SK-N-SH (cell line): ENCODE measurements around the gene PAPPA2. TPM values are rescaled to one million over a fixed set of nuclear protein-coding genes. Genes with fewer than 3 reads are reported as not detected.

Experiments
- CTCF ChIA-PET: fragments of 300-600, 350-600 bp; formaldehyde crosslinking; extraction: SDS; loops from one replicate; lab custom pipeline; 2021; lab: Yijun Ruan, JAX
- POLR2A ChIA-PET: fragments of 350-600 bp; sonication (Branson Sonifier 250); formaldehyde crosslinking; extraction: SDS; loops from one replicate; lab custom pipeline; 2020; ENCODE audit warnings: antibody characterized with exemption, inconsistent platforms; lab: Yijun Ruan, JAX
- DNase-seq: peaks from one replicate; pipeline ENCODE4 v3.0.0; 2012
- H2AFZ ChIP-seq: fragments of 200-600 bp; sonication (generic); 2 replicates; pipeline ENCODE4 v1.8.1; 2016; ENCODE audit warnings: antibody characterized with exemption, mild to moderate bottlenecking, low read depth
- H3F3A ChIP-seq: fragments of 200-600 bp; sonication (generic); replicated peaks from 2 replicates; pipeline ENCODE3; 2016; ENCODE audit warnings: antibody characterized with exemption, mild to moderate bottlenecking; ENCODE audit not compliant: insufficient read depth
- H3K27ac ChIP-seq, 2 experiments: fragments of 200-500 bp in 1 of 2; fragments of 200-600 bp in 1 of 2; sonication (Bioruptor generic) in 1 of 2; sonication (generic), shearing (Covaris generic) in 1 of 2; 2 replicates each; pipeline versions ENCODE4 v1.5.1 to v1.6.1; 2014 to 2016; ENCODE audit warnings: low read depth in 2 of 2, inconsistent platforms in 1 of 2, low read length in 1 of 2, mild to moderate bottlenecking in 1 of 2, mixed read lengths in 1 of 2
- H3K27me3 ChIP-seq: fragments of 200-600 bp; sonication (generic), shearing (Covaris generic); 2 replicates; pipeline ENCODE4 v1.6.1; 2016; ENCODE audit warnings: mixed run types; ENCODE audit not compliant: insufficient read depth
- H3K36me3 ChIP-seq, 2 experiments: fragments of 200-500 bp in 1 of 2; fragments of 200-600 bp in 1 of 2; sonication (Bioruptor generic) in 1 of 2; sonication (generic) in 1 of 2; replicated peaks in 1 of 2; 2 replicates each; pipeline versions ENCODE3 to v1.5.1; 2014 to 2016; ENCODE audit warnings: low read length in 1 of 2, mild to moderate bottlenecking in 1 of 2; ENCODE audit not compliant: insufficient read depth in 2 of 2, control insufficient read depth in 1 of 2
- H3K4me1 ChIP-seq, 2 experiments: fragments of 200-500 bp in 1 of 2; fragments of 200-600 bp in 1 of 2; sonication (Bioruptor generic) in 1 of 2; sonication (generic), shearing (Covaris generic) in 1 of 2; 2 replicates each; pipeline versions ENCODE4 v1.5.1 to v1.6.1; 2014 to 2016; ENCODE audit warnings: low read depth in 1 of 2, low read length in 1 of 2, mixed run types in 1 of 2; ENCODE audit not compliant: insufficient read depth in 2 of 2, control insufficient read depth in 1 of 2
- H3K4me2 ChIP-seq: fragments of 200-600 bp; sonication (generic), shearing (Covaris generic); 2 replicates; pipeline ENCODE4 v1.6.1; 2017; ENCODE audit warnings: mixed run types
- H3K4me3 ChIP-seq, 2 experiments: fragments of 200-500 bp in 1 of 2; fragments of 200-600 bp in 1 of 2; sonication (Bioruptor generic) in 1 of 2; sonication (generic), shearing (Covaris generic) in 1 of 2; 2 replicates each; pipeline versions ENCODE4 v1.5.1 to v1.8.1; 2014 to 2016; ENCODE audit warnings: low read depth in 2 of 2, inconsistent platforms in 1 of 2, low read length in 1 of 2, mild to moderate bottlenecking in 1 of 2, mixed read lengths in 1 of 2, moderate library complexity in 1 of 2
- H3K79me2 ChIP-seq: fragments of 200-600 bp; sonication (generic); 2 replicates; pipeline ENCODE4 v1.8.1; 2017; ENCODE audit warnings: mild to moderate bottlenecking; ENCODE audit not compliant: insufficient read depth
- H3K9ac ChIP-seq: fragments of 200-600 bp; sonication (generic); 2 replicates; pipeline ENCODE4 v1.6.1; 2017; ENCODE audit warnings: mixed run types
- H3K9me2 ChIP-seq: fragments of 200-600 bp; sonication (generic); 2 replicates; pipeline ENCODE4 v1.6.1; 2017; ENCODE audit warnings: mixed run types
- H3K9me3 ChIP-seq: fragments of 200-600 bp; sonication (generic); 2 replicates; pipeline ENCODE4 v1.6.1; 2017; ENCODE audit warnings: mixed run types, mild to moderate bottlenecking, moderate library complexity
- H4K20me1 ChIP-seq: fragments of 200-600 bp; sonication (generic); 2 replicates; pipeline ENCODE4 v1.6.1; 2017; ENCODE audit warnings: mild to moderate bottlenecking, mixed run types; ENCODE audit not compliant: insufficient read depth
- CHD2 ChIP-seq: fragments of 150-350 bp; IDR thresholded peaks from 2 replicates; pipeline ENCODE4 v1.6.1; 2018; ENCODE audit warnings: low read length; ENCODE audit not compliant: partially characterized antibody
- EP300 ChIP-seq, 2 experiments: IDR thresholded peaks; 2 replicates each; pipeline versions ENCODE4 v1.4.0 to v1.6.1; 2012; ENCODE audit warnings: borderline replicate concordance in 1 of 2, low read depth in 1 of 2, low read length in 1 of 2
- EZH2phosphoT487 ChIP-seq: fragments of 200-600 bp; sonication (generic); IDR thresholded peaks from 2 replicates; pipeline ENCODE4 v1.6.1; 2017; ENCODE audit warnings: low read depth, mixed run types, mild to moderate bottlenecking, antibody characterized with exemption, moderate library complexity, borderline replicate concordance
- FOSL2 ChIP-seq: IDR thresholded peaks from 2 replicates; pipeline ENCODE4 v1.4.0; 2012; ENCODE audit warnings: low read depth, mild to moderate bottlenecking, moderate library complexity, borderline replicate concordance
- FOXJ3 ChIP-seq: sonication (generic); formaldehyde crosslinking; IDR thresholded peaks from 2 replicates; pipeline ENCODE4 v1.5.1; 2020; ENCODE audit warnings: mild to moderate bottlenecking, missing genetic modification reagents
- GABPA ChIP-seq: IDR thresholded peaks from 2 replicates; pipeline ENCODE4 v1.4.0; 2012; ENCODE audit warnings: low read depth, mild to moderate bottlenecking
- GATA2 ChIP-seq: sonication (generic); formaldehyde crosslinking; IDR thresholded peaks from 2 replicates; pipeline ENCODE4 v1.5.0; 2020; ENCODE audit warnings: mild to moderate bottlenecking, missing genetic modification reagents
- IRF3 ChIP-seq: fragments of 150-350 bp; IDR thresholded peaks from 2 replicates; pipeline ENCODE4 v1.6.1; 2016; ENCODE audit warnings: mild to moderate bottlenecking, low read depth, low read length
- MAX ChIP-seq: IDR thresholded peaks from 2 replicates; pipeline ENCODE4 v1.4.0; 2012; ENCODE audit warnings: low read depth
- MEF2A ChIP-seq: IDR thresholded peaks from 2 replicates; pipeline ENCODE4 v1.4.0; 2012; ENCODE audit warnings: low read depth, borderline replicate concordance
- POLR2AphosphoS5 ChIP-seq: IDR thresholded peaks from 2 replicates; pipeline ENCODE4 v1.6.1; 2012; ENCODE audit warnings: low read depth, low read length
- RFX5 ChIP-seq: IDR thresholded peaks from 2 replicates; pipeline ENCODE4 v1.6.1; 2012; ENCODE audit warnings: mild to moderate bottlenecking, improper control_type of control experiment, low read length
- RXRA ChIP-seq: IDR thresholded peaks from 2 replicates; pipeline ENCODE4 v1.4.0; 2012; ENCODE audit warnings: low read depth, mild to moderate bottlenecking, borderline replicate concordance
- SIN3A ChIP-seq: IDR thresholded peaks from 2 replicates; pipeline ENCODE4 v1.6.1; 2012; ENCODE audit warnings: low read depth, mild to moderate bottlenecking, low read length, moderate library complexity, borderline replicate concordance
- TAF1 ChIP-seq: IDR thresholded peaks from 2 replicates; pipeline ENCODE4 v1.6.1; 2012; ENCODE audit warnings: low read depth, mild to moderate bottlenecking, low read length, moderate library complexity, borderline replicate concordance
- TCF12 ChIP-seq: IDR thresholded peaks from 2 replicates; pipeline ENCODE4 v1.4.0; 2012
- TEAD4 ChIP-seq: IDR thresholded peaks from 2 replicates; pipeline ENCODE4 v1.4.0; 2012; ENCODE audit warnings: mild to moderate bottlenecking, borderline replicate concordance; ENCODE audit not compliant: insufficient read depth
- USF1 ChIP-seq: IDR thresholded peaks from 2 replicates; pipeline ENCODE4 v1.4.0; 2012; ENCODE audit warnings: low read depth, borderline replicate concordance
- WGBS: methylation state at CpG from one replicate; pipeline ENCODE4 v1.1.6; 2017; ENCODE audit warnings: low lambda C conversion rate; 5-methylcytosine and 5-hydroxymethylcytosine counted together
- polyA plus RNA-seq, 3 experiments: library from polyadenylated mRNA; depleted of rRNA; stranded (reverse); fragments of >200 nt; gene quantifications; 2 replicates each; pipeline ENCODE4 v1.2.3, GENCODE V29; 2012
- TF ChIP-seq, protein P1 (sequence below): fragments of 200-600 bp; sonication (generic); IDR thresholded peaks from 2 replicates; pipeline ENCODE4 v1.6.1; 2017; ENCODE audit warnings: antibody characterized with exemption, mild to moderate bottlenecking, moderate library complexity
- TF ChIP-seq, protein P2 (sequence below): IDR thresholded peaks from 2 replicates; pipeline ENCODE4 v1.4.0; 2012; ENCODE audit warnings: low read depth, borderline replicate concordance

The PAPPA2 gene
- polyA plus RNA-seq, 1 of the 3 experiments (the other 2 are of a cell fraction): 0.02 TPM

DNA sequence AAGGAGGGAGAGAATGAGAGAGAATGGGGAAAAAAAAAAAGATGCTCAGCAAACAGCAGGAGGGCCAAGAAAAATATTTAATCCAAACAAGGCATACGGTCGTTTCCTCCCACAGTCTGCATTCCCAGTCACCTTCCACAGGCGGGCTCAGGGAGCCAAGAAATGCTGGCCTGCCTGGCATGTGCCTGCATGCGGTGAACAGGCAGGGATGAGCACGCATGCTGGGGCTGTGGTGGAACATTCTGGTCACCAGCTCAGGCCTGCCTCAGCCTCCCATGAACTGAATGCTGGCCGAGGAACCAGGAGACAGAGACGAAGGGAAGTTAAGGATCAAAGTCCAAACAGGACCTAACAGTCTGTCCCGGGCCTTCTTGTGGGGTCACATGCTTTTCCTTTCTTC lies 366.3 kb downstream of the PAPPA2 start:
- POLR2A ChIA-PET: no interaction called here
- Histone ChIP-seq H3K79me2 (no peaks in the 10 kb centered on the region), H3K9ac (no peak overlapping the region), H3F3A (no peaks in the 10 kb centered on the region), H3K27me3 (no peaks in the 10 kb centered on the region), H3K4me1 (peaks cover 0 to 11% of the 10 kb centered on the region in 2 experiments; a peak in 2 of 4 replicates), H3K27ac (no peak overlapping the region), H3K4me3 (no peak overlapping the region), H2AFZ (no peak overlapping the region), H3K36me3 (no peaks in the 10 kb centered on the region), H3K4me2 (no peak overlapping the region), H4K20me1 (no peaks in the 10 kb centered on the region), H3K9me3 (no peaks in the 10 kb centered on the region), H3K9me2 (no peaks in the 10 kb centered on the region)
- TF ChIP-seq FOXJ3 (CRISPR knock-in tag) (no peak), EZH2phosphoT487 (no peak), EP300 (IDR thresholded peaks at IDR 0.05; ENCODE audit: borderline replicate concordance in 1 of 2, low read depth in 1 of 2, low read length in 1 of 2) (no peak), TCF12 (no peak), POLR2AphosphoS5 (no peak), RFX5 (no peak), MAX (no peak), FOSL2 (no peak), IRF3 (no peak), CHD2 (no peak), SIN3A (no peak), MEF2A (no peak), USF1 (no peak), GATA2 (no peak), RXRA (no peak), TAF1 (no peak), TEAD4 (no peak), GABPA (no peak)
- TF ChIP-seq, protein P1, sequence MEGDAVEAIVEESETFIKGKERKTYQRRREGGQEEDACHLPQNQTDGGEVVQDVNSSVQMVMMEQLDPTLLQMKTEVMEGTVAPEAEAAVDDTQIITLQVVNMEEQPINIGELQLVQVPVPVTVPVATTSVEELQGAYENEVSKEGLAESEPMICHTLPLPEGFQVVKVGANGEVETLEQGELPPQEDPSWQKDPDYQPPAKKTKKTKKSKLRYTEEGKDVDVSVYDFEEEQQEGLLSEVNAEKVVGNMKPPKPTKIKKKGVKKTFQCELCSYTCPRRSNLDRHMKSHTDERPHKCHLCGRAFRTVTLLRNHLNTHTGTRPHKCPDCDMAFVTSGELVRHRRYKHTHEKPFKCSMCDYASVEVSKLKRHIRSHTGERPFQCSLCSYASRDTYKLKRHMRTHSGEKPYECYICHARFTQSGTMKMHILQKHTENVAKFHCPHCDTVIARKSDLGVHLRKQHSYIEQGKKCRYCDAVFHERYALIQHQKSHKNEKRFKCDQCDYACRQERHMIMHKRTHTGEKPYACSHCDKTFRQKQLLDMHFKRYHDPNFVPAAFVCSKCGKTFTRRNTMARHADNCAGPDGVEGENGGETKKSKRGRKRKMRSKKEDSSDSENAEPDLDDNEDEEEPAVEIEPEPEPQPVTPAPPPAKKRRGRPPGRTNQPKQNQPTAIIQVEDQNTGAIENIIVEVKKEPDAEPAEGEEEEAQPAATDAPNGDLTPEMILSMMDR: no peak
- TF ChIP-seq, protein P2, sequence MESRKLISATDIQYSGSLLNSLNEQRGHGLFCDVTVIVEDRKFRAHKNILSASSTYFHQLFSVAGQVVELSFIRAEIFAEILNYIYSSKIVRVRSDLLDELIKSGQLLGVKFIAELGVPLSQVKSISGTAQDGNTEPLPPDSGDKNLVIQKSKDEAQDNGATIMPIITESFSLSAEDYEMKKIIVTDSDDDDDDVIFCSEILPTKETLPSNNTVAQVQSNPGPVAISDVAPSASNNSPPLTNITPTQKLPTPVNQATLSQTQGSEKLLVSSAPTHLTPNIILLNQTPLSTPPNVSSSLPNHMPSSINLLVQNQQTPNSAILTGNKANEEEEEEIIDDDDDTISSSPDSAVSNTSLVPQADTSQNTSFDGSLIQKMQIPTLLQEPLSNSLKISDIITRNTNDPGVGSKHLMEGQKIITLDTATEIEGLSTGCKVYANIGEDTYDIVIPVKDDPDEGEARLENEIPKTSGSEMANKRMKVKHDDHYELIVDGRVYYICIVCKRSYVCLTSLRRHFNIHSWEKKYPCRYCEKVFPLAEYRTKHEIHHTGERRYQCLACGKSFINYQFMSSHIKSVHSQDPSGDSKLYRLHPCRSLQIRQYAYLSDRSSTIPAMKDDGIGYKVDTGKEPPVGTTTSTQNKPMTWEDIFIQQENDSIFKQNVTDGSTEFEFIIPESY: no peak
- DNase-seq: no peak
- 36% methylated on average over 8 of the region's 8 CpGs for WGBS
- CTCF ChIA-PET: interaction anchor here (2.1 kb wide), 1 partner anchor 269 kb away, joined by 7 read pairs; no protein-coding TSS in a partner anchor
